ENCODE results near the gene LRRC25.
A peak's percentile ranks its signal among the peaks of the same experiment; 100 is the strongest.
"Not testable (repeated sequence)": the region's sequence is repeated elsewhere in the genome, so short reads cannot be mapped to it uniquely, and the experiment has no call there.

The LRRC25 gene

DNA sequence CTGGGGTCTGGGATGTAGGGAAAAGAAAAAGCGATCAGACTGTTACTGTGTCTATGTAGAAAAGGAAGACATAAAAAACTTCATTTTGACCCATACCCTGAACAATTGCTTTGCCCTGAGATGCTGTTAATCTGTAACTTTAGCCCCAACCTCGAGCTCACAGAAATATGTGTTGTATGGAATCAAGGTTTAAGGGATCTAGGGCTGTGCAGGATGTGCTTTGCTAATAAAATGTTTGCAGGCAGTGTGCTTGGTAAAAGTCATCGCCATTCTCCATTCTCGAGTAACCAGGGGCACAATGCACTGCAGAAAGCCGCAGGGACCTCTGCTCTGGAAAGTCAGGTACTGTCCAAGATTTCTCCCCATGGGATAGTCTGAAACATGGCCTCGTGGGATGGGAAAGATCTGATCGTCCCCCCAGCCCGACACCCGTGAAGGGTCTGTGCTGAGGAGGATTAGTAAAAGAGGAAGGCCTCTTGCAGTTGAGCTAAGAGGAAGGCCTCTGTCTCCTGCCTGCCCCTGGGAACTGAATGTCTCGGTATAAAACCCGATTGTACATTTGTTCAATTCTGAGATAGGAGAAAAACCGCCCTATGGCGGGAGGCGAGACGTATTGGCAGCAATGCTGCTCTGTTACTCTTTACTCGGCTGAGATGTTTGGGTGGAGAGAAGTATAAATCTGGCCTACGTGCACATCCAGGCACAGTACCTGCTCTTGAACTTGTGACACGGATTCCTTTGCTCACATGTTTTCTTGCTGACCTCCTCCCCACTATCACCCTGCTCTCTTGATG lies 5.2 kb upstream of the LRRC25 start:
- not testable (repeated sequence) for DNase-seq (ENCODE audit: low spot score)

DNA sequence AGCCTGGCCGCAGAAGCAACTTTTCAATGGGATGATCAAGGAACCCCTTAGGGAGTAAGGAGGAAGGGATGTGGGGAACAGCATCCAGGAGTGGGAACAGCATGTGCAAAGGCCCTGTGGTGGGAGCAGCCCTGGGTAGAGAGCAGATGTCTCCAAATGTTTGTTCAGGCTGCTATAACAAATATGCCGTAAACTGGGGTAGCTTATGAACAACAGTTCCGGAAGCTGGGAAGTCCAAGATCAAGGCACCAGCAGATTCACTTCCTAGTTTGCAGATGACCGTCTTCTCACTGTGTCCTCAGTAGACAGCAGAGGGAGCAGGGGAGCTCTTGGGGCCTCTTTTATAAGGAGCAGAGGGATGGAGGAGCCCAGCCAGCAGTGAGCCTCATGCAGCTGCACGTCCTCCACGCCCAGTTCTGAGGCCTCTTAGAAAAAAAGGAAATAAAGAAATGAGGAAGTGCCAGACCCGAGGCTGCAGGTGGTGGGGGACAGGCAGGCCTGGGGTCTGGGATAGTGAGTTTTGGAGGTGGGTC lies 4.2 kb upstream of the LRRC25 start:
- no peak for DNase-seq (ENCODE audit: low spot score)

DNA sequence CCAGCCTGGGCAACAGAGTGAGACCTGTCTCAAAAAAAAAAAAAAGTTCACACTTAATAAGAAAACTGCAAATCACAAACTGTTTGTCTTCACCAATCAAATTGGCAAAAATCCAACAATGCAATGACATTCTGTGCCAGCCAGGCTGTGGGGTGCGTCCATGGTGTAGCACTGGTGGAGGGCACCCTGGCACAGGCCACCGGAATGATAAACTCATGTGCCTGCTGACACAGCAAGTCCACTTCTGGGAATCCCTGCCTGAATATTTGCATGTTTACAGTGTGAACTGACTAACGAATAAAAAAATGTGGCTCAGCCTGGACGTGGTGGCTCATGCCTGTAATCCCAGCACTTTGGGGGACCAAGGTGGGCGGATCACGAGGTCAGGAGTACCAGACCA lies 1.6 kb upstream of the LRRC25 start:
- no peak for DNase-seq (ENCODE audit: low spot score)

DNA sequence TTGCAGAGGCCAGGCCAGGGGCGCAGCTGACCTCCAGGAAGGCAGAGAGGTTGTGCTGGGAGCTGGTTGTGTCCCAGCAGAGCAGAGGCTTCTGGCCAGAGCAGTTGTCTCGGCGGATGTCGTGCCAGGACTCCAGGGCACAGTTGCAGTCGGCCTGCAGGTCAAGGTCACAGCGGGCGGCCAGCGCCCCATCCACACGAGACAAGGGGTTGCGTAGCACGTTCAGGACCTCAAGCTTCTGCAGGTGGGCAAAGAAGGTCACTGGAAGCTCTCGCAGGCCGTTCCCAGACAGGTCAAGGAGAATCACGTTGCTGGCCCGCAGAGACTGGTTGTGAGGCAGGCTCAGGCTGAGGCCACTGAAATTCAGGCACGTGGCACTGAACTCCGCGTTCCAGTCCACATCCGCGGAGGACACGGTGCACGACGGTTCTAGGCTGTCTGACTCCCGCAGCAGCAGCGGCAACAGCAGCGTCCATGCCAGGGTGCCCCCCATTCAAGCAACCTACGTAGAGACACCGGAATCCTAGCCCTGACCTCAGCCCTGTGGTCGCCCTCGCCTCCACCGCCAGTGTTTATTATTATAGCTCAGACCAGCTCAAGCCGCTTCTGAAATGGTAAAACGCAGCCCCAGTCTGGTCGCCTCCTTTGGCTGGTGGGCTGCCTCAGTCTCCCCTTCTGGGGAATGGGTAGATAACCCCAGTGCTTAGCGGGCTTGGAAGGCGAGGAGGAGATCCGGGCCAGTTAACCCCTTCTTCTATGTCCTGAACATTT lies 766 bp downstream of the LRRC25 start:
- DNase-seq (ENCODE audit: low spot score): no peak

DNA sequence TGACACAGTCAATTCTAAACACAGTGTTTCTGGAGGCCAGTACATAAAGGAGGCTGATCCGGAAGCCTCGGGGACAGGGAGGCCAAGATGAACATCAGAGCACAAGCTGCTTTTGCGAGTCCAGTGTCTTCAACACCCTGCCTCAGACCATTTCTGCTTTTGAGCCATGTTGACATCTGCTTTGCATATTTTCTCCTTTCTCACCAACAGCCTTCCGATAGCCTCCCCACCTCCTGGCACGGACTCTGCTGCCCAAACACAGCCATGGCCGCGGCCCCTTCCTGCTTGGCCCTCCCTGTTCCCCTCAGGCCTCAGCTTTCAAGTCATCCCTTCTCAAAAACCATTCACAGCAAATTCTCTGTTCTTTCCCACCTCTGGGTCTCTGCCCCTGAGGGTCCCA lies 3.6 kb downstream of the LRRC25 start:
- no peak for DNase-seq (ENCODE audit: low spot score)

DNA sequence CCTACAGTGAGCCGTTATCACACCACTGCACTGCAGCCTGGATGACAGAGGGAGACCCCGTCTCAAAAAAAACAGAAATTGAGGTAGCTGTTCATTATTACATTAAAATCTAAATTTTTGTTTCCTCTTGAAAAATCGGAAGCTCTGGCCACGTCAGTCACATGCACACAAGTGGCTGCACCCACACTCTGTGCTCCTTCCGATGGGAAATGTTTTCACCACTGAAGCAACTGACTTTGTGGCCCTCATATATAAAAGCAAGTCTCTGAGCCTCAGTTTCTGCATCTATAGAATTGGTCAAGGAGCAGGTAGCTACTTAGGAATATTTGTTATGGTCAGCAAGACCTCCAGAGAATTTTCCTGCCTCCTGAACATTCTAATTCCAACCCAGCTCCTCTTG lies 4.5 kb downstream of the LRRC25 start:
- no peak for DNase-seq (ENCODE audit: low spot score)

DNA sequence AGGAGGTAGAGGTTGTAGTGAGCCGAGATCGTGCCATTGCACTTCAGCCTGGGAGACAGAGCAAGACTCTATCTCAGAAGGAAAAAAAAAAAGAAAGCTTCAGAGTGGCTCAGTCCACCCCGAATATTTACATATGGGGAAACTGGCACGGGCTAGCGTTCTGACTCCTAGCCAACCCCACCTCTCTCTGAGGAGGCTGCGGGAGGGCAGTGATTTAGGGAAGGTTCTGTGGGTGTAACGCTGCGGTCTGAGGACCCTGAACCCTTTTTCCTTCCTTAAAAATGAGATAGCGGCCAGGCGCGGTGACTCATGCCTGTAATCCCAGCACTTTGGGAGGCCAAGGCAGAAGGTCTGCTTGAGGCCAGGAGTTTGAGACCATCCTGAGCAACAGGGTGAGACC lies 5.0 kb downstream of the LRRC25 start:
- no peak for DNase-seq (ENCODE audit: low spot score)

DNA sequence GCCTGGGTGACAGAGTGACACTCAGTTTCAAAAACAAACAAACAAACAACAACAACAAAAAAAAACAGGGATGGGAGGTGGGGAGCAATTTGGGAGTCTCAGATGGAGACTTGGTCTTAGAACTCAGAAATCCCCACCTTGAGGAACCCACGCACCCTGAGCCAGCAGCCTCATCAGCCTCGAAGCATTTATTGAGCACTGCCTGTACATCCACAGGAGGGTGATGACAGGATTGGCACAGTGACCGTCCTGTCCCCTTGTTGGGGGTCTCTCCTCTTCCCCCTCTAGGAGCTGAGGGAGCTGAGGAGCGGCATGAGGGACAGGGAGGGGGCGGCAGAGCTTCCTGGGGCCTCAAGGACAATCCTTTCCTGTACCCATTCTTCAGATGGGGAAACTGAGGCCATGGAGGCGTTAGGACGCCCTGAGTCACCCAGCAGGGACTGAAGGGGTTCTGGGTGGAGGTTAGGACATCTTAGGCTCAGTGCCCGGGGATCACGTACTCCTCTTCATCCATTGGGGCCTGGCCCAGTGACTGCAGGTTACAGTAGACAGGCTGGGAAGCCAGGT lies 5.8 kb downstream of the LRRC25 start:
- no peak for DNase-seq (ENCODE audit: low spot score)

DNA sequence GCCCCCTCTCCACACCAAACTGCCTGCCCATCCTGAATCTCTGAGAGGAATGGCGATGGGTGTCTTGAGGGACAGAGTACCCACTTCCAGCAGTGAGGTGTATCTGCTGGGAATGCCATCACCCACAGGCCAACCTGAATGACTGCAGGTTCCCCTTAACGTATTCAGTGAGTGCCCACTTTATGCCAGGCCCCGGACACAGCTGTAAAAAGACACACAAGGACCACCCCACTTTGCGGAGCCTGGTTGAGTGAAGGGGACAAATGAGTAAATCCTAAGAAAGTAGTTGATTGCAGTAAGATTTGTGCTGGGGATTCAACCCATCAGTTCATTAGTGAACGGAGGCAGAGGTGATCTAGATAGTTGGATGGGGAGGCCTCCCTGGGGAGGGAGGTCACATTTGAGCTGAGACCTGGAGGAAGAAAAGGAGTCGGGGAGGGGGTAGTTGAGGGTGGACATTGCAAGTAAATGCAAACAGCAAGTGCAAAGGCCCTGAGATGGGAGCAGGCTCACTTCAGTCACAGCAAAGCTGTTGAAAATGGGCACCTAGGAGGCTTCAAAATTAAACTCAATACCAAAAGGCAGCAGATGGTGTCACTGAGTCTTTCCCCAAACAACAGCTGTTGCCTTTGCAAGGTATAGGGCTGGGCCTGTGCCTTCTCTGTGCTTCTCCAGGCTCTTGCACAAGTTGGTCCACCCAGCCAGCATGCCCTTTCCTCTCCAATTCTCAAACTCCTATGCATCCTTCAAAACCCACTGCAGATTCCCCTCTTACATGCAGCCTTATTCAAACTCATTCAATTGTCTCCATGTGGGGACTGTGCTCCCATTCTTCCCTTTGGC lies 7.1 kb downstream of the LRRC25 start:
- DNase-seq (ENCODE audit: low spot score): no peak

DNA sequence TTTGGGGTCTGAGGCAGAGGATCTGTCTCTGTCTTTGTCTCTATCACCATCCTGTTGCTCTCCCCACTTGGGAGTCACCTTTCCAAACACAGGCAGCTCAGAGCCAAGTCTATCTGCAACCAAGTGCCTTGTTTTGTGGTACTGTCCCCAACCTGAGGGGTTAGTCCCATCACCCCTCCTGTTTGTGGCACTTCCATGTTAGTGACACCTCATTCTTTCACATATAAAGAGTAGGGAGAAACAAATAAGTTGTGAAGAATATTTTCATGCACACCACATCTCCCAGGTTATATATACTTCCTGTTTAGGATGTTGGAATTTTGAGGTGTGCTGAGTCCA lies 7.7 kb downstream of the LRRC25 start:
- no peak for DNase-seq (ENCODE audit: low spot score)

DNA sequence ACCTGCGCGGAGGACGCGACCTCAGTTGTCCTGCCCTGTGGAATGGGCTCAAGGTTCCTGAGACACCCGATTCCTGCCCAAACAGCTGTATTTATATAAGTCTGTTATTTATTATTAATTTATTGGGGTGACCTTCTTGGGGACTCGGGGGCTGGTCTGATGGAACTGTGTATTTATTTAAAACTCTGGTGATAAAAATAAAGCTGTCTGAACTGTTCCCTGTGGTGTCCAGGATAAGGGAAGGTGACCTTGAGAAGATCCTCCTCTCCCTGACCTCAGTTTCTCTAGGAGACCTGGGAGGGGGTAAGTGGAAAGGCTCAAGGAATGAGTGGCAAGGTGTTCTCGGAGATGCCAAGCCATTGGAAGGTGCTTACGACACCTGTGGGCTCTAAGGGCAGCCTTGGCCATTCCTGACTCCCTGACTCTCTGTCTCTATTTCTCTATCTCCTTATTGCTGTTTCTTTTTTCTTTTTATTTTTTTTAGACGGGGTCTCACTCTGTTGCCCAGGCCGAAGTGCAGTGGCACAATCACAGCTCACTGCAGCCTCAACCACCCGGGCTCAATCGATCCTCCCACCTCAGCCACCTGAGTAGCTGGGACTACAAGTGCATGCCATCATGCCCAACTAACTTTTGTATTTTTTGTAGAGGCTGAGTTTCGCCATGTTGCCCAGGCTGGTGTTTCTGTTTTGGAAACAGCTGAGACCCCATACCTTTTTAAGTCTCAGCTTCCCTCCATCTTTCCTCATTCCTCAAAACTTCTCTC lies 8.3 kb downstream of the LRRC25 start:
- no peak for DNase-seq (ENCODE audit: low spot score)

DNA sequence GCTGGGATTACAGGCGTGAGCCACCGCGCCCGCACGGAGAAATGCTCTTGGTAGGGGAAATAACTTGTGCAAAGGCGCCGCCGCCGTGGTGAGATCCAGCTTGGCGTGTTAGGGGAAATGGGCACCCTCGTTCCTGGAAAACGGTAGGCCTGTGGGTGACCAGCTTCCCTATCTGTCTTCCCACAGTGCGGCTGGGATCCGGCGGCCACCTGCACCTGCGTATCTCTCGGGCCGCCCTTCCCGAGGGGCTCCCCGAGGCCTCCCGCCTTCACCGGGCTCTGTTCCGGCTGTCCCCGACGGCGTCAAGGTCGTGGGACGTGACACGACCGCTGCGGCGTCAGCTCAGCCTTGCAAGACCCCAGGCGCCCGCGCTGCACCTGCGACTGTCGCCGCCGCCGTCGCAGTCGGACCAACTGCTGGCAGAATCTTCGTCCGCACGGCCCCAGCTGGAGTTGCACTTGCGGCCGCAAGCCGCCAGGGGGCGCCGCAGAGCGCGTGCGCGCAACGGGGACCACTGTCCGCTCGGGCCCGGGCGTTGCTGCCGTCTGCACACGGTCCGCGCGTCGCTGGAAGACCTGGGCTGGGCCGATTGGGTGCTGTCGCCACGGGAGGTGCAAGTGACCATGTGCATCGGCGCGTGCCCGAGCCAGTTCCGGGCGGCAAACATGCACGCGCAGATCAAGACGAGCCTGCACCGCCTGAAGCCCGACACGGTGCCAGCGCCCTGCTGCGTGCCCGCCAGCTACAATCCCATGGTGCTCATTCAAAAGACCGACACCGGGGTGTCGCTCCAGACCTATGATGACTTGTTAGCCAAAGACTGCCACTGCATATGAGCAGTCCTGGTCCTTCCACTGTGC lies 9.1 kb downstream of the LRRC25 start:
- peak; percentile 70 for DNase-seq (ENCODE audit: low spot score)

DNA sequence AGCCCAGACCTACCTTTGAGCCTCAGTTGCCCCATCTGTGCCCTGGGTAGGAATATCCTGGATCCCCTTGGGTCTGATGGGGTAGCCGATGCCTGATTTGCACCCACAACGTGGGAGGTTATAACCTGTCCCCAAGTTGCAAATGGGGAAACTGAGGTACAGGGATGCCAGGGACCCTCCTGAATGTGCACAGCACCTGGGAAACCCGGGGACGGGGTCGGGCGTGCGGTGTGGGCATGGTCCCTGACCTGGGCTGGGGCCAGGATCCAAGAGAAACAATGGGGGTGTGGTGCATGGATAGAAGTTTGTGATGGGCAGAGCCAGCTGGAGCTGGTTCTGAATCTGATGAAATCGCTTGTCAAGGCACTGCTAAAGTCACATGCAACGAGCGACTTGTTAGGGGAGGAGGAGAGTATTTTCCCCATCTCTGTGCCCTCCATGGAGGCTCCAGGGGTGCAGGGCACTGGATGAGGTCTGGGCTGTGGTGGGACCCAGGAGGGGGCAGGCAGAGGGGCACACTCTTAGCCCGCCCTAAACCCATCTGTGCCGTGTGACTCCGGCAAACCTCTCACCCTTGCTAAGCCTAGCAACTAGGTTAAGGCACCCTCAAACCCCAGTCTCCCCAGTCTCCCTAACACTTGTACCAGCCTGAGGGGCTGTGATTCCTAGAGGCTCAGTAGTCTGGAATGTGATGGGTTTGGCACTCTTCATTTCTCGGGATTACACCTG lies 10.7 kb downstream of the LRRC25 start:
- DNase-seq (ENCODE audit: low spot score): no peak

DNA sequence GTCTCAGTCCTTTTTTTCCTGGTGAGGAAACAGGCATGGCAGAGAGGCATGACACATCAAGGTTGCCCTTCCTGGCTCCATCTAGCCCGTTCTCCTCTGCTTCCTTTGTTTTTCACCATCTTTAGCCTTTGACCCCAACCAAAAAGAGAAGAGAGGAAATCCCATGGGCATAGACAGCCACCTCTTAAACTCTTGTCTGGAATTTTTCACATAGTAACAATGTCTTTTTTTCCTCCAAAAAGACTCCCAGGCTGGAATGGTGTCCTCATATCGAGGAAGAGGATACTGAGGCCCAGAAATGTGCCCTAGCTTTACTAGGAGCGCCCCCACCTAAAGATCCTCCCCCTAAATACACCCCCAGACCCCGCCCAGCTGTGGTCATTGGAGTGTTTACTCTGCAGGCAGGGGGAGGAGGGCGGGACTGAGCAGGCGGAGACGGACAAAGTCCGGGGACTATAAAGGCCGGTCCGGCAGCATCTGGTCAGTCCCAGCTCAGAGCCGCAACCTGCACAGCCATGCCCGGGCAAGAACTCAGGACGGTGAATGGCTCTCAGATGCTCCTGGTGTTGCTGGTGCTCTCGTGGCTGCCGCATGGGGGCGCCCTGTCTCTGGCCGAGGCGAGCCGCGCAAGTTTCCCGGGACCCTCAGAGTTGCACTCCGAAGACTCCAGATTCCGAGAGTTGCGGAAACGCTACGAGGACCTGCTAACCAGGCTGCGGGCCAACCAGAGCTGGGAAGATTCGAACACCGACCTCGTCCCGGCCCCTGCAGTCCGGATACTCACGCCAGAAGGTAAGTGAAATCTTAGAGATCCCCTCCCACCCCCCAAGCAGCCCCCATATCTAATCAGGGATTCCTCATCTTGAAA lies 11.5 kb downstream of the LRRC25 start, which contains the start of gene GDF15:
GDF15 (plus strand) TSS at position 484 of the 868 bp plus-strand sequence; CDS start at position 516, 32 bp downstream.
- peak; percentile 87 for DNase-seq (ENCODE audit: low spot score)

DNA sequence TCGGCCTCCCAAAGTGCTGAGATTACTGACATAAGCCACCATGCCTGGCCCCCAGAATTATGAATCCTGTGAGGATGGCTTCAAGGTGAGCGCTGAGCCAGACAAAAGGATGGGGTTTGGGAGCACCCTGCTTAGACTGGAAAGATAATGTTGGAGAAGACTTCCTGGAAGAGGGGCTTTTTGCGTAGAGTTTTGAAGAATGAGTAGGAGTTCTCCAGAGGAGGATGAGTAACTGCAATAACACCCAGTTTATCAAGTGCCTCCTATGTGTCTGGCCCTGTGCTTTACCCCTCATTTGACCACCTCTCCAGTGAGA lies 12.1 kb downstream of the LRRC25 start:
- DNase-seq (ENCODE audit: low spot score): no peak

DNA sequence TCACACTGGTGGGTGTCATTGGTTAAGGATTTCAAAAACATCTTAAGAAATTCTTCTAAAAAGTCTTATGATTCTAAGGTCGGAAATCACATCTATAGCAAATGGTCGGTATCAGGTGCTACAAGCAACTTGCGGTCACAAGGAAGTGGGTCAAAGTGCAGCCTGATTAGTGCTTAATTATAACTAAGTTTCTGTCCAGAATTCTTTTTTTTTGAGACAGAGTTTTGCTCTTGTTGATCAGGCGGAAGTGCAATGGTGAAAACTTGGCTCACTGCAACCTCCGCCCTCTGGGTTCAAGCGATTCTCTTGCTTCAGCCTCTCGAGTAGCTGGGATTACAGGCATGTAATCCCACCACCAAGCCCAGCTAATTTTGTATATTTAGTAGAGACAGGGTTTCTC lies 12.6 kb downstream of the LRRC25 start:
- DNase-seq (ENCODE audit: low spot score): no peak

DNA sequence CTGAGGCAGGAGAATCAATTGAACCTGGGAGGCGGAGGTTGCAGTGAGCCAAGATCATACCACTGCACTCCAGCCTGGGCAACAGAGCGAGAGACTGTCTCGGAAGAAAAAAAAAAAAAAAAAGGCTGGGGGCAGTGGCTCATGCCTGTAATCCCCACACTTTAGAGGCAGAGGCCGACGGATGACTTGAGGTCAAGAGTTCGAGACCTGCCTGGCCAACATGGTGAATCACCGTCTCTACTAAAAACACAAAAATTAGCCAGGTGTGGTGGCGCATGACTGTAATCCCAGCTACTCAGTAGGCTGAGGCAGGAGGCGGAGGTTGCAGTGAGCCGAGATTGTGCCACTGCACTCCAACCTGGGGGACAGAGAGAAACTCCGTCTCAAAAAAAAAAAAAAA lies 13.8 kb downstream of the LRRC25 start:
- DNase-seq (ENCODE audit: low spot score): not testable (repeated sequence)

DNA sequence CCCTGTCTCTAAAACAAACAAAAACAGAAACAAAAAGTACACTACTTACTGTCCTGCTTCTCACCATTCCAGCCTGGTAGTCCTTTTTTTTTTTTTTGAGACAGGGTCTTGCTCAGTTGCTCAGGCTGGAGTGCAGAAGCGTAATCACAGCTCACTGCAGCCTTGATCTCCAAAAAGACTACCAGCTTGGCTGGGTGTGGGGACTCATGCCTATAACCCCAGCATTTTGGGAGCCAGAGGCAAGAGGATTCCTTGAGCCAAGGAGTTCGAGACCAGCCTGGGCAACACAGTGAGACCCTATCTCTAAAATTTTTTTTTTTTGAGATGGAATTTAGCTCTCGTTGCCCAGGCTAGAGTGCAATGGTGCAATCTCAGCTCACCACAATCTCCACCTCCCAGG lies 16.6 kb downstream of the LRRC25 start:
- DNase-seq (ENCODE audit: low spot score): no peak
